Measurements from ENCODE around the gene FMNL3.

GRCh38 chr12:49599961-49600360, 107.2 kb downstream of the FMNL3 start:
- TF ChIP-seq TAF1 (IDR thresholded peaks at IDR 0.05; ENCODE audit: borderline replicate concordance, low read depth, low read length), result no peak
- TF ChIP-seq POLR2AphosphoS5 (IDR thresholded peaks at IDR 0.05; ENCODE audit: low read depth, low read length), result no peak
- TF ChIP-seq, protein P1, sequence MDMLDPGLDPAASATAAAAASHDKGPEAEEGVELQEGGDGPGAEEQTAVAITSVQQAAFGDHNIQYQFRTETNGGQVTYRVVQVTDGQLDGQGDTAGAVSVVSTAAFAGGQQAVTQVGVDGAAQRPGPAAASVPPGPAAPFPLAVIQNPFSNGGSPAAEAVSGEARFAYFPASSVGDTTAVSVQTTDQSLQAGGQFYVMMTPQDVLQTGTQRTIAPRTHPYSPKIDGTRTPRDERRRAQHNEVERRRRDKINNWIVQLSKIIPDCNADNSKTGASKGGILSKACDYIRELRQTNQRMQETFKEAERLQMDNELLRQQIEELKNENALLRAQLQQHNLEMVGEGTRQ (IDR thresholded peaks at IDR 0.05; ENCODE audit: borderline replicate concordance, low read depth, low read length), result no peak
- no peak for TF ChIP-seq EP300 (IDR thresholded peaks at IDR 0.05; ENCODE audit: borderline replicate concordance in 1 of 2, low read depth in 1 of 2, low read length in 1 of 2)
- TF ChIP-seq, protein P2, sequence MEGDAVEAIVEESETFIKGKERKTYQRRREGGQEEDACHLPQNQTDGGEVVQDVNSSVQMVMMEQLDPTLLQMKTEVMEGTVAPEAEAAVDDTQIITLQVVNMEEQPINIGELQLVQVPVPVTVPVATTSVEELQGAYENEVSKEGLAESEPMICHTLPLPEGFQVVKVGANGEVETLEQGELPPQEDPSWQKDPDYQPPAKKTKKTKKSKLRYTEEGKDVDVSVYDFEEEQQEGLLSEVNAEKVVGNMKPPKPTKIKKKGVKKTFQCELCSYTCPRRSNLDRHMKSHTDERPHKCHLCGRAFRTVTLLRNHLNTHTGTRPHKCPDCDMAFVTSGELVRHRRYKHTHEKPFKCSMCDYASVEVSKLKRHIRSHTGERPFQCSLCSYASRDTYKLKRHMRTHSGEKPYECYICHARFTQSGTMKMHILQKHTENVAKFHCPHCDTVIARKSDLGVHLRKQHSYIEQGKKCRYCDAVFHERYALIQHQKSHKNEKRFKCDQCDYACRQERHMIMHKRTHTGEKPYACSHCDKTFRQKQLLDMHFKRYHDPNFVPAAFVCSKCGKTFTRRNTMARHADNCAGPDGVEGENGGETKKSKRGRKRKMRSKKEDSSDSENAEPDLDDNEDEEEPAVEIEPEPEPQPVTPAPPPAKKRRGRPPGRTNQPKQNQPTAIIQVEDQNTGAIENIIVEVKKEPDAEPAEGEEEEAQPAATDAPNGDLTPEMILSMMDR (IDR thresholded peaks at IDR 0.05), result no peak
- no peak for TF ChIP-seq REST (IDR thresholded peaks at IDR 0.05; ENCODE audit: low read depth, low read length)
- TF ChIP-seq RAD21 (IDR thresholded peaks at IDR 0.05; ENCODE audit: low read length), result no peak
- TF ChIP-seq RCOR1 (IDR thresholded peaks at IDR 0.05; ENCODE audit: low read length), result no peak
- TF ChIP-seq JUND (IDR thresholded peaks at IDR 0.05), result no peak
- TF ChIP-seq GATA2 (CRISPR knock-in tag; IDR thresholded peaks at IDR 0.05), result no peak
- TF ChIP-seq GABPA (IDR thresholded peaks at IDR 0.05; ENCODE audit: low read depth), result no peak
